PC-9 (cell line): ENCODE measurements around the gene COQ8A.

Experiments used
- CTCF ChIP-seq: fragments of 200-600 bp; sonication (generic); conservative IDR thresholded peaks from 2 replicates; pipeline ENCODE4 v1.6.1; 2017; ENCODE audit warnings: mixed run types, antibody characterized with exemption, mild to moderate bottlenecking, moderate library complexity
- EZH2 ChIP-seq: fragments of 200-600 bp; sonication (generic); IDR thresholded peaks from 2 replicates; pipeline ENCODE4 v1.8.0; 2017; ENCODE audit warnings: antibody characterized with exemption, low read depth

- no peak for TF ChIP-seq CTCF
- TF ChIP-seq EZH2, result no peak
Observed at GRCh38 chr1:226985839-226986463, 45.9 kb downstream of the COQ8A start.
